ENCODE data around the gene KCNA5.

Gene KCNA5

GRCh38 chr12:5043589-5044419 lies at the start of gene KCNA5:
KCNA5 (plus strand) TSS chr12:5043879; CDS start chr12:5044148, 269 bp downstream.
- no peak for DNase-seq (ENCODE audit: low spot score)

- DNase-seq (ENCODE audit: low spot score), result no peak
Measured at GRCh38 chr12:4994622-4995021, 49.1 kb upstream of the KCNA5 start.

DNA sequence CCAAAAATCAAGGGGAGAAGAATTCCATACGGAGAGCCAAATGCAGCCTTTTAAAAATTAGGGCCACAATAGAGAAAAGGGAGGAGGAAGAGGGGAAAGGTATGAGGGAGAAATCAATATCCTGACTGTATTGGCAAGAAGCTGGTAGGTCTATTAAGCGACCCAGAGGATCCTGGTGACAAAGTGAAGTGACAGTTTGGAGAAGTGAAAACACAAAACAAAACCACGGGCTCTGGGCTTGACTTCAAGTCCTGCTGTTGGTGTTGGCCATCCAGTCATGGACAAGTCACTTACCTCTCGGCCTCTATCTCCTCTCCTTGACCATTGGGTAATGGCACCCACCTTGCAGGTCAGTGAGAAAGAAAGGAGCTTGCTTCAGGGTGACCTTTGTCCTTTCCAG lies 47.0 kb upstream of the KCNA5 start:
- DNase-seq (ENCODE audit: low spot score), result no peak

- DNase-seq (ENCODE audit: low spot score), result no peak
Measured at GRCh38 chr12:4997939-4998338, 45.7 kb upstream of the KCNA5 start.

- DNase-seq (ENCODE audit: low spot score), result no peak
Measured at GRCh38 chr12:5000204-5000603, 43.5 kb upstream of the KCNA5 start.

DNA sequence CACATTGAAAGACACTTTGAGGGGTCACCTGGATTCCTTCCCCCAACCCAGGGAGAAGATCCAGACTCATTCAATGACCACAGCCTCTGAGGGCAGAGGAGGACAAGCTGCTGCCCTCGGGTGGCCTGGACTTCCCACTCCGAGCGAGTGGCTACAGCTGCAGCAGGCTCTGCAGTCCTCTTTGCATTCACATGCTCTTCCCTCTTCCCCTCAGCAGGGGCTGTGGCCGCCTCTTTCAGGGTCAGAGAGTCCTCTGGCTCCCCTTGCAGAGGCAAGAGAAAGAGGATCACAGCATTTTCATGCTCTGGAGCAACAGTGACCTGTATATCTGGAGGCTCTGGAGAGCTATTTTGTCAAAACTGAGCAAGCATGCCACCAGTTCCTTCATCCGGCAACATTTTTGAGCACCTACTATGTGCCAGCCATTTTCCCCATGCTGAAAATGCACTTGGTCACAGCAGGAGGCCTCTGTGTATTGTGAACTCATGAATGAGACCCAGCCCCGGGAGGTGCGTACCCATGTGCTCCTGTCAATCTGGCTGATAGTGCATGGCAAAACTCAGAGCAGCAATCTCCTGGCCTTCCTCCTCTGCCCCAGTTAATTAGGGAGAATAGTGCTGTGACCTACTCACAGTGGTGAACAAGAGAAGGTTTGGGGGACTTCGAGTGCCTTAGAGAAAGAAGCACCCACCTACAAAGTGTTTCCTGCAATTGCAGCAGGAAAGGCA lies 42.9 kb upstream of the KCNA5 start:
- no peak for DNase-seq (ENCODE audit: low spot score)

GRCh38 chr12:5003025-5003666 lies 40.5 kb upstream of the KCNA5 start:
- DNase-seq (ENCODE audit: low spot score), result peak; percentile 50

DNA sequence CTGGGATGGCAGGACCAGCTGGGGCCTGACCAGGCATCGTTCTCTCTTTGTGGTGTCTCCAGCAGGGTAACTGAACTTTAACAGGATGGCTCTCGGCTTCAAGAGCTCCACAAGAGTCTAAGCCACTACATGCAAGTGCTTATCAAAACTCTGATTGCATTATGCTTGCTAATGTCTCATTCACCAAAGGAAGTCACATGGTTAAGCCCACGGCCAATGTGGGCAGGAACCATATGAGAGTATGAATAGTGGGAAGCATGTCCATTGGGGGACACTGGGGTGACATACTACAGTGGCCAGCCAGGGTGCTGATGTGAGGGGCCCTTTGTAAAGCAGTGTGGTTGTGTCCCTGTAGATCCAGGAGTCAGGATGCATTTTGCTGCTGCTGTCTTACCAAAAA lies 35.0 kb upstream of the KCNA5 start:
- no peak for DNase-seq (ENCODE audit: low spot score)

DNA sequence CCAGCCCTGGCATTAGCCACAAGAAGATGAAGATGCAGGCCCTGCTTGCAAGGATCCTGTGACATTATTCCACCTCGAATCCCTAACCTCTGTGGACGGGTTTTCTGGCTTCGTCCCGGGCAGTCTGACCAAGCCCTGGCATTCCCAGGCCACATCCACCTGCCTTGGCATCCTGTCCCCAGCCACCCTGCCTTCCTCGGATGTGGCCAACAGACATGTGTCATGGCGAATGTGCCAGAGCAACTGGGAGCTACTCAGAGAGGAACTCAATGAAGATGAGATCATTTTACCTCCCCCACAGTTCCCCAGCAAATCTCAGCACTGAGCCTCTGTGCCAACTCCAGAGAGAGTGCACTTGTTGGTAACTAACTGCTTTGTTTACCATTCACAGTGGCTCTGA lies 33.5 kb upstream of the KCNA5 start:
- DNase-seq (ENCODE audit: low spot score), result no peak

GRCh38 chr12:5012337-5012736 lies 31.3 kb upstream of the KCNA5 start:
- DNase-seq (ENCODE audit: low spot score), result no peak

DNA sequence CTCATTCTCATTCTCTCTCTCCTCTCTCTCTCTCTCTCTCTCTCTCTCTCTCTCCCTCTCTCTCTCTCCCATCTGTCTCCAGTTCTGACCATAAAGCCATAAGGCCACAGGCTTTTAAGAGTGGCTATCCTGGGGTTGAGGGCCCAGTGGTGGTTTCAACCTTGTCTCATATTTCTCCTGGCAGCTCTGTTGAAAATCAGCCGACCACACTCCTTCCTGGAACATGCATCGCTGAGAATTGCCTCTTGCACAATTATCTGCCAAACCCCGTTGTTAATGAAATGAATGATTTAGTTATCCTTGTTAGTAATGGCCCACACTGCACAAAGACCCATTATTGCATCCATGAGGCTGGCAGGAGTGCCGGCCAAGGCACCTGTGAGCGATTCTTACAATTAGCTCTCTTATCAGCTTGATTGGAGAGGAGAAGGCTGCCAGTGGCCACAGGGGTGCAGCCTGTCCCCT lies 30.4 kb upstream of the KCNA5 start:
- DNase-seq (ENCODE audit: low spot score), result no peak

DNA sequence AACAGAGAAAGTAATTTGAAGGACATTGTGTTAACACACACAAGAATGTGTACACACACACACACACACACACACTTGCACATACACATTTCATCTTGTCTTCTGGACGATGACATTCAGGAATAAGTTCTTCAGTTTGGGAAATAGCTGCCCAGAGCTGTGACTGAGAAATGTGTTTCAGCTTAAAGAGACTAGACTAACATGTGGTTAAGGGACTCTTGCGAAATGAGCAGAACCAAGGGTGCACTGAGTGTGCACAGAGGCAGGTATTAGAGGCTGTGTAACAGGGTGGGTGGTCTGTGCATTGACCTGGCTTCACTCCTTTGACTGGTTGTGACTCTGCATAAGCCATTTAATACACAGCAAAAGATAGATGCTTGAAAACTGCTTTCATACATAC lies 29.4 kb upstream of the KCNA5 start:
- DNase-seq (ENCODE audit: low spot score), result no peak

DNA sequence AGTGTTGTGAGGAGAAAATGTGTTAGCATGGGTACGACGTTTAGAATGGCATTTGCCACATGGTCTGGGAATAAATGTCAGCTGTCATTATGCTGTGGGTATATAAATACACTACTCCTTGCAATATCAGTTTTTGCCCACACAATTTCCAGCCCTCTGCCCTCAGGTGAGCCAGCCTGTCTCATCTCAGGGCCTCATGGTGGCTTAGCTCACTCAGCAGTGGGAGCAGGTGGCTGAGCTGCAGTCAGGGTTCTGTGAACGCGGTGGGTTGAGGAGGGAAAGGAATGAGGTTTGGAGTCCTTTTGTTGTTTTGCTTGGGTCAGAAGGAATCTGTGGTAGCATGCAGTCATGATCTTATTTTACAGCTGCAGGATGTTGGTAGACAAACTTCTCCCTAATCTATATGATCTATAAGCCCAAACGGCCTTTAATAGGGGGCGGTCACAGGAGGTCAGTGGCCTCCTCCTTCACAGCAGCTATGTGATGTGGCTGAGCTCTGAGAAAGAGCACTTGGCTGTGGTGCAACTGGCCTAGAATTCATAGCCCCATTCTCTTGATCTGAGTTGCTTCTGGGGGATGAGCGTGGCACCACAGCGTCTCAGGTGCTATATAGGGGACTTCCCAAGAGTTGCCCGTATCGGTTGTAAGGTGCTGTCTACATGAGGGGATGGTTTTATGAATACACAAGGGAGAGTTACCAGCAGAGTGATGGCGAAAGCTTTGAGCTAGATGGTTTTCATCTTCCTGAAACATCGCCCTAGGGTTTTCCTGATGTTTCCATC lies 27.8 kb upstream of the KCNA5 start:
- DNase-seq (ENCODE audit: low spot score), result no peak

DNA sequence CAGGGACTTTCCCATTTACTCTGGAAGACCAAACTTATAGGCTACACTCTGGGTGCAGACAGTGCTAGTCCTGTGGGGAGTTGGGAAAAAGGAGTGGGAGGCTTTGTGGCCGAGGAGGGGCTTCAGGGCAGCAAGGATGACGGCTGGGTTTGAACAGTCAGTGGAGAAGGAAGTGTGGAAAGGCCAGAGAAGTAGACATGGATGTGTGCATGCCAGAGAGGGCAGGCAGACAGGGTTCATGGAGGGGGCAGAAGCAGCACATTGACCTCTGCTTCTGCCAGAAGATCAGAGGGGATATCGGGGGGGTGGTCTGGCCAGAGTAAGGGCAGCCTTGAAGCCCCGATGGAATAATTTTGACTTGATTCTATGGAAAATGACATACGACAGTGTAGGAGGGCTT lies 27.2 kb upstream of the KCNA5 start:
- no peak for DNase-seq (ENCODE audit: low spot score)

- DNase-seq (ENCODE audit: low spot score), result no peak
Measured at GRCh38 chr12:5017638-5018348, 25.9 kb upstream of the KCNA5 start.

GRCh38 chr12:5018677-5019076 lies 25.0 kb upstream of the KCNA5 start:
- DNase-seq (ENCODE audit: low spot score), result no peak

DNA sequence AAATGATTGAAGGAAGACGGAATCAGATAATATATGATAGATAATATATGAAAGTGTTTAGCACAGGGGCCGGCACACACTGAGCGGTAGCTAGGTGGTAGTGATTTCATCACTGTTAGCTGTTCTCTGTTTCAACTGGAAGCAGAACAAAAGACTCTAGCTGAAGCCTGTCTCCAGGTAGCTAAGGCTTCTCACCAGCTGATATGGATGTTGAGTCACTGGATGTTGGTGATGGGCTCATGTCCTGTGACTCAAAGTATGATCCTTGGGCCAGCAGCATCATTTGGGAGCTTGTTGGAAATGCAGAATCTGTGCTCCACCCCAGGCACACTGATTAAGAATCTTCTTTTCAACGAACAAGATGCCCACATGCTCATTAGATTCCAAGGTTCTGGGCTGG lies 21.7 kb upstream of the KCNA5 start:
- DNase-seq (ENCODE audit: low spot score), result no peak

- DNase-seq (ENCODE audit: low spot score), result peak; percentile 72
Measured at GRCh38 chr12:5022465-5023061, 21.1 kb upstream of the KCNA5 start.

DNA sequence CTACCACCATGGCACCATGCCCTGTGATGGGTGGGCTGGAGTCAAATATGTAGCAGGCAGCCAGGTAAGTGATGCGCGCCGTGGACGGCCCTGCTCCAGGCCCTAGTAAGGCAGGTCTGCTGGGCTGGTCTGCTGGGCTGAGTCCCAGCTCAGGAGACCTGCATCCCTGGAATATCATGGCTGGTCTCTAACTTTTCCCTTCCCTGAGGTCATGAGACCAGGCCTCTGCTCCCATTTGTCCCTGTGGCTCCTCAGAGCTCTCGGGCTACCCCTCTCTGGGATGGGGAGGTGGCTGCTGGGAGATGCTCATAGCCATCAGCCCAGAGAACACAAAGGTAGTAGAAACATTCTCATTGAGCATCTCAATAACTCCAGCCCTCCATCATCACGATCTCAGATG lies 19.8 kb upstream of the KCNA5 start:
- DNase-seq (ENCODE audit: low spot score), result no peak

GRCh38 chr12:5026342-5026938 lies 17.2 kb upstream of the KCNA5 start:
- no peak for DNase-seq (ENCODE audit: low spot score)

All from HuH-7.5 (cell line).